Panc1 (cell line): ENCODE measurements around the gene HS3ST3A1.

ENCODE experiments used
- POLR2AphosphoS5 ChIP-seq: IDR thresholded peaks from 2 replicates; pipeline ENCODE4 v1.6.1; 2012; ENCODE audit warnings: mild to moderate bottlenecking, low read depth, low read length, moderate library complexity
- SIN3A ChIP-seq: IDR thresholded peaks from 2 replicates; pipeline ENCODE4 v1.6.1; 2012; ENCODE audit warnings: low read depth, mild to moderate bottlenecking, low read length, moderate library complexity, borderline replicate concordance; ENCODE audit not compliant: insufficient read depth
- TCF7L2 ChIP-seq: IDR thresholded peaks from 2 replicates; pipeline ENCODE4 v1.6.1; 2011; ENCODE audit warnings: mild to moderate bottlenecking, low read depth, low read length, inconsistent platforms
- TF ChIP-seq, protein P1 (sequence below): fragments of 450-650 bp; IDR thresholded peaks from 2 replicates; pipeline ENCODE4 v1.5.1; 2017; ENCODE audit warnings: mild to moderate bottlenecking
- TF ChIP-seq, protein P2 (sequence below), 2 experiments: IDR thresholded peaks; 2 replicates each; pipeline ENCODE4 v1.6.1; 2011 to 2012; ENCODE audit warnings: low read depth in 2 of 2, control low read depth in 1 of 2, low read length in 1 of 2, mild to moderate bottlenecking in 1 of 2, moderate library complexity in 1 of 2; ENCODE audit not compliant: insufficient read depth in 1 of 2

DNA sequence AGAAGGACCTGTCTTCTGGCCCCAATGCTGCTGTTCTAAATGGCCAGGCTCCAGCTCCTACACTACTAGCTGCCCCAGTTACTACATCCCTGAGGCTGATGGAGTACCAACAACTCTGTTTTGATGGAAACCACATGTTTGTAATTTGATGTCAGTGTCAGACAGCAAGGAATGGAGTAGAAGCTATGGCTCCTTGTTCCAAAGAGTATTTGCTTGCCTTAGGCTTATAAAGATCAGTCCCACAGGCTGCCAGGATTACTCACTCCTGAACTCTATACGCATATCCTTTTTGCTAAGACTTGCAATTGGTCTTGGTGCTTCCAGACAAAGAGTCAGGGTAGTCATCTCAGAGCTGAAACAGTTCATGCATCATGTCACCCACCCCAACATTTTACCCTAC lies 139.6 kb downstream of the HS3ST3A1 start:
- TF ChIP-seq, protein P1, sequence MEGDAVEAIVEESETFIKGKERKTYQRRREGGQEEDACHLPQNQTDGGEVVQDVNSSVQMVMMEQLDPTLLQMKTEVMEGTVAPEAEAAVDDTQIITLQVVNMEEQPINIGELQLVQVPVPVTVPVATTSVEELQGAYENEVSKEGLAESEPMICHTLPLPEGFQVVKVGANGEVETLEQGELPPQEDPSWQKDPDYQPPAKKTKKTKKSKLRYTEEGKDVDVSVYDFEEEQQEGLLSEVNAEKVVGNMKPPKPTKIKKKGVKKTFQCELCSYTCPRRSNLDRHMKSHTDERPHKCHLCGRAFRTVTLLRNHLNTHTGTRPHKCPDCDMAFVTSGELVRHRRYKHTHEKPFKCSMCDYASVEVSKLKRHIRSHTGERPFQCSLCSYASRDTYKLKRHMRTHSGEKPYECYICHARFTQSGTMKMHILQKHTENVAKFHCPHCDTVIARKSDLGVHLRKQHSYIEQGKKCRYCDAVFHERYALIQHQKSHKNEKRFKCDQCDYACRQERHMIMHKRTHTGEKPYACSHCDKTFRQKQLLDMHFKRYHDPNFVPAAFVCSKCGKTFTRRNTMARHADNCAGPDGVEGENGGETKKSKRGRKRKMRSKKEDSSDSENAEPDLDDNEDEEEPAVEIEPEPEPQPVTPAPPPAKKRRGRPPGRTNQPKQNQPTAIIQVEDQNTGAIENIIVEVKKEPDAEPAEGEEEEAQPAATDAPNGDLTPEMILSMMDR, result no peak
- TF ChIP-seq POLR2AphosphoS5 (no peak), TCF7L2 (no peak), SIN3A (no peak)
- TF ChIP-seq, protein P2, sequence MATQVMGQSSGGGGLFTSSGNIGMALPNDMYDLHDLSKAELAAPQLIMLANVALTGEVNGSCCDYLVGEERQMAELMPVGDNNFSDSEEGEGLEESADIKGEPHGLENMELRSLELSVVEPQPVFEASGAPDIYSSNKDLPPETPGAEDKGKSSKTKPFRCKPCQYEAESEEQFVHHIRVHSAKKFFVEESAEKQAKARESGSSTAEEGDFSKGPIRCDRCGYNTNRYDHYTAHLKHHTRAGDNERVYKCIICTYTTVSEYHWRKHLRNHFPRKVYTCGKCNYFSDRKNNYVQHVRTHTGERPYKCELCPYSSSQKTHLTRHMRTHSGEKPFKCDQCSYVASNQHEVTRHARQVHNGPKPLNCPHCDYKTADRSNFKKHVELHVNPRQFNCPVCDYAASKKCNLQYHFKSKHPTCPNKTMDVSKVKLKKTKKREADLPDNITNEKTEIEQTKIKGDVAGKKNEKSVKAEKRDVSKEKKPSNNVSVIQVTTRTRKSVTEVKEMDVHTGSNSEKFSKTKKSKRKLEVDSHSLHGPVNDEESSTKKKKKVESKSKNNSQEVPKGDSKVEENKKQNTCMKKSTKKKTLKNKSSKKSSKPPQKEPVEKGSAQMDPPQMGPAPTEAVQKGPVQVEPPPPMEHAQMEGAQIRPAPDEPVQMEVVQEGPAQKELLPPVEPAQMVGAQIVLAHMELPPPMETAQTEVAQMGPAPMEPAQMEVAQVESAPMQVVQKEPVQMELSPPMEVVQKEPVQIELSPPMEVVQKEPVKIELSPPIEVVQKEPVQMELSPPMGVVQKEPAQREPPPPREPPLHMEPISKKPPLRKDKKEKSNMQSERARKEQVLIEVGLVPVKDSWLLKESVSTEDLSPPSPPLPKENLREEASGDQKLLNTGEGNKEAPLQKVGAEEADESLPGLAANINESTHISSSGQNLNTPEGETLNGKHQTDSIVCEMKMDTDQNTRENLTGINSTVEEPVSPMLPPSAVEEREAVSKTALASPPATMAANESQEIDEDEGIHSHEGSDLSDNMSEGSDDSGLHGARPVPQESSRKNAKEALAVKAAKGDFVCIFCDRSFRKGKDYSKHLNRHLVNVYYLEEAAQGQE (IDR thresholded peaks at IDR 0.05; ENCODE audit: insufficient read depth in 1 of 2, low read depth in 2 of 2, low read length in 1 of 2), result no peak
